Skeletal muscle tissue (tissue), 4 donors: Measurements from ENCODE around the gene ATP9B. TPM values are rescaled to one million over a fixed set of nuclear protein-coding genes. Genes with fewer than 3 reads are reported as not detected.
A peak's percentile ranks its signal among the peaks of the same experiment; 100 is the strongest.
"Not testable (repeated sequence)": the region's sequence is repeated elsewhere in the genome, so short reads cannot be mapped to it uniquely, and the experiment has no call there.

Experiments used
- H3K27ac ChIP-seq: one replicate; pipeline ENCODE4 v1.7.0; 2013; ENCODE audit warnings: mild to moderate bottlenecking, low read depth, low read length, inconsistent platforms
- H3K27me3 ChIP-seq, 3 donors: one replicate each; pipeline ENCODE4 v1.7.0; 2013; ENCODE audit warnings: low read length in 3 of 3; ENCODE audit not compliant: control insufficient read depth in 3 of 3, insufficient read depth in 3 of 3
- H3K36me3 ChIP-seq, 3 donors: one replicate each; pipeline ENCODE4 v1.7.0; 2013; ENCODE audit warnings: low read length in 3 of 3; ENCODE audit not compliant: control insufficient read depth in 3 of 3, insufficient read depth in 3 of 3
- H3K4me1 ChIP-seq, 3 donors: one replicate each; pipeline ENCODE4 v1.7.0; 2013; ENCODE audit warnings: low read length in 3 of 3, mild to moderate bottlenecking in 3 of 3; ENCODE audit not compliant: control insufficient read depth in 3 of 3, insufficient read depth in 3 of 3
- H3K4me3 ChIP-seq, 3 donors: one replicate each; pipeline ENCODE4 v1.7.0; 2013; ENCODE audit warnings: low read length in 3 of 3
- H3K9ac ChIP-seq, 3 donors: one replicate each; pipeline ENCODE4 v1.7.0; 2013; ENCODE audit warnings: low read length in 3 of 3, mild to moderate bottlenecking in 3 of 3, moderate library complexity in 2 of 3, low read depth in 1 of 3
- H3K9me3 ChIP-seq, 3 donors: one replicate each; pipeline ENCODE4 v1.7.0; 2013; ENCODE audit warnings: low read length in 3 of 3; ENCODE audit not compliant: control insufficient read depth in 3 of 3
- total RNA-seq: library from RNA; depleted of rRNA; stranded (reverse); fragments of >200 nt; gene quantifications from one replicate; pipeline ENCODE4 v1.2.3, GENCODE V29; 2014
- donor health status: Osteomylitis.

The ATP9B gene
- total RNA-seq, 1 donor from 2014 or later = 83.0 TPM

DNA sequence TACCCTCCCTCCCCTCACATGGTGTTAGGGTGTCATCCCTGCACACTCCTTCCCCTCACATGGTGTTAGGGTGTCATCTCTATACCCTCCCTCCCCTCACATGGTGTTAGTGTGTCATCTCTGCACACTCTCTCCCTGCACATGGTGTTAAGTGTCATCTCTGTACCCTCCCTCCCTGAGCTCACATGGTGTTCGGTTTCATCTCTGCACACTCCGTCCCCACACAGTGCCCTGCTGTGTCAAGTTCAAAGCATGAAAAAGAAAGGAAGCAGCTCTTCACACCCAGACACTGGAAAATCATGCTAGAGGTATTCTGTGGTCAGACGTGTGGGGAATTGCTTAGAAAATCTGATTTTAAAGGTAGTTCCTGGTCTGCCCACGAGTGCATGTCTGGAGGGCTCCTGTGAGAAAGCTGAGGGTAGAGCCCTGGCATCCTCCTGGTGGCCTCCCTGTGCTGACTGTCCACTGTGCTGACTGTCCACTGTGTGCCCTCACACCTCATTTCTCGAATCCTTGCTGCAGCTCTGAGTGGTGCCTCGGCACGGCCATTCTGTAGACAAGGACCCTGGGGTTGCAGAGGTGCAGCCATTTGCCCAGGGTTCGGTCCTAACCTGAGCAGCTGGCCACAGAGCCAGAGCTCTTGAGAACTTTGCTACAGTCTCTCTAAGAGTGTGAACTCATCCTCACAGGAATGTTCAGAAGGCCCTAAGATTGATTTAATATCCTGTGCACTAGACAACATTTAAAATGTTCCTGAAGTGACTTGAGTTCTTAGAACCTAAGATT lies 257.4 kb downstream of the ATP9B start:
- peaks cover under 1 to 19% (median 14%) of the 10 kb centered on the region in 3 donors for H3K36me3 ChIP-seq
- H3K4me1 ChIP-seq = peaks cover 6 to 9% (median 6%) of the 10 kb centered on the region in 3 donors
- peak overlapping the region in 1 of 3 donors; percentile 11 for H3K9ac ChIP-seq
- no peak overlapping the region for H3K4me3 ChIP-seq
- H3K27ac ChIP-seq = no peak overlapping the region
- H3K27me3 ChIP-seq = no peaks in the 10 kb centered on the region
- H3K9me3 ChIP-seq = no peaks in the 10 kb centered on the region

DNA sequence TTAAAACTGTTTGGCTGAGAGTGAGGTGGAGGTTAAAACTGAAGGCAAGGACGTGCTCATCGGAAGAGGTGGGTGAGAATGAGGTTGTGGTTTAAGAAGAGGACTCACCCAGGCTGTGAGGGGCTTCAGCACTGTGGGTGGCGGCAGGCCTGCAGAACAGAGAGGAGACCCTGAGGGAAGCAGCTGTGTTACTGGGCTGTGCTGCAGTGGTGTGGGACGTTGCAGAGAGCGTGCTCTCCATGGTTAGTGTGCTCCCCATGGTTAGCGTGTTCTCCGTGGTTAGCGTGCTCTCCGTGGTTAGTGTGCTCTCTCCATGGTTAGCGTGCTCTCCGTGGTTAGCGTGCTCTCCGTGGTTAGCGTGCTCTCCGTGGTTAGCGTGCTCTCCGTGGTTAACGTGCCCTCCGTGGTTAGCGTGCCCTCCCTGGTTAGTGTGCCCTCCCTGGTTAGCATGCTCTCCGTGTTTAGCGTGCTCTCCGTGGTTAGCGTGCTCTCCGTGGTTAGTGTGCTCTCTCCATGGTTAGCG lies 258.1 kb downstream of the ATP9B start:
- peaks cover 6 to 9% (median 6%) of the 10 kb centered on the region in 3 donors for H3K4me1 ChIP-seq

DNA sequence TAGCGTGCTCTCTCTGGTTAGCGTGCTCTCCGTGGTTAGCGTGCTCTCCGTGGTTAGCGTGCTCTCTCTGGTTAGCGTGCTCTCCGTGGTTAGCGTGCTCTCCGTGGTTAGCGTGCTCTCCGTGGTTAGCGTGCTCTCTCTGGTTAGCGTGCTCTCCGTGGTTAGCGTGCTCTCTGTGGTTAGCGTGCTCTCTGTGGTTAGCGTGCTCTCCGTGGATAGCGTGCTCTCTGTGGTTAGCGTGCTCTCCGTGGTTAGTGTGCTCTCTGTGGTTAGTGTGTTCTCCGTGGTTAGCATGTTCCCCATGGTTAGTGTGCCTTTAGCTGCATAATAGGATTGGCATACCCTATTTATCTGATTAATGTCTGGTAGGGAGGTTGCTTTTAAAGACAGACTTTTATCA lies 258.7 kb downstream of the ATP9B start:
- H3K9me3 ChIP-seq, H3K27me3 ChIP-seq, H3K27ac ChIP-seq, H3K9ac ChIP-seq, H3K4me1 ChIP-seq, H3K4me3 ChIP-seq: not testable (repeated sequence)
- H3K36me3 ChIP-seq = peaks cover 4 to 25% (median 10%) of the 10 kb centered on the region in 3 donors

More for the DNA sequence above, 258.1 kb downstream of the ATP9B start:
- H3K9me3 ChIP-seq = no peaks in the 10 kb centered on the region
- H3K27me3 ChIP-seq = no peaks in the 10 kb centered on the region
- no peak overlapping the region for H3K9ac ChIP-seq
- H3K36me3 ChIP-seq = peaks cover 4 to 19% (median 12%) of the 10 kb centered on the region in 3 donors
- H3K4me3 ChIP-seq = no peak overlapping the region
- H3K27ac ChIP-seq = no peak overlapping the region

DNA sequence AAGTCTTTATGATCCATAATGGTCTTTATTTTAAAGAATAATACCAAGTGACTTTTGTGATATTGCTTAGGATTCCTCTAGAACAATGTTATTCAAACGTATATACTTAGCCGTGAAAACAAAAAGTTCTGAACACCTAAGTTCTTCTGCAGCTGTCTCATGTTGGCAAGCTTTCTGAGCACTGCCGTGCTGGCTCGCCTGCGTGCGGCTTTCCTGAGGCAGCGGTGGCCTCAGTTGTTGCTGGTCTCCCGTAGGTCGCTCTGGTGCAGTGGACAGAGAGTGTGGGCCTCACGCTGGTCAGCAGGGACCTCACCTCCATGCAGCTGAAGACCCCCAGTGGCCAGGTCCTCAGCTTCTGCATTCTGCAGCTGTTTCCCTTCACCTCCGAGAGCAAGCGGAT lies 259.7 kb downstream of the ATP9B start:
- H3K27ac ChIP-seq = no peak overlapping the region
- H3K4me1 ChIP-seq = peaks cover 6 to 9% (median 6%) of the 10 kb centered on the region in 3 donors
- H3K27me3 ChIP-seq = no peaks in the 10 kb centered on the region
- no peak overlapping the region for H3K4me3 ChIP-seq
- peaks cover 4 to 29% (median 15%) of the 10 kb centered on the region in 3 donors for H3K36me3 ChIP-seq
- H3K9me3 ChIP-seq = no peaks in the 10 kb centered on the region
- H3K9ac ChIP-seq = no peak overlapping the region

DNA sequence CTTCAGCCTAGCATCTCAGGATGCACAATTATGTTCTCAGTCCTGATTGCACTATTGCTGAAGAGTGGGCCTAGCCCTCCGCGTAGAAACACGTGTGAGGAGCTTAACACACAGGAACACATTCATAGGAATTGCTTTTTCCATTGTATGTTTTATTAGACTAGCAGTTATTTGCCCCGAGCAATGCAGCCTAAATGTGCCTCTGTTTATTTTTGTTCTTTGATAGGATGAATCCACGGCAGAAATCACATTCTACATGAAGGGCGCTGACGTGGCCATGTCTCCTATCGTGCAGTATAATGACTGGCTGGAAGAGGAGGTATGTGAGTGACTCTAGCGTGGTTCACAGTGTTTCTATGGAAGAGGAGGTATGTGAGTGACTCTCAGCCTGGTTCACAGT lies 260.6 kb downstream of the ATP9B start:
- Histone ChIP-seq H3K27ac (no peak overlapping the region), H3K9ac (no peak overlapping the region), H3K4me3 (no peak overlapping the region), H3K27me3 (no peaks in the 10 kb centered on the region), H3K4me1 (peaks cover 6 to 9% (median 6%) of the 10 kb centered on the region in 3 donors), H3K9me3 (no peaks in the 10 kb centered on the region), H3K36me3 (peaks cover 4 to 30% (median 15%) of the 10 kb centered on the region in 3 donors)

DNA sequence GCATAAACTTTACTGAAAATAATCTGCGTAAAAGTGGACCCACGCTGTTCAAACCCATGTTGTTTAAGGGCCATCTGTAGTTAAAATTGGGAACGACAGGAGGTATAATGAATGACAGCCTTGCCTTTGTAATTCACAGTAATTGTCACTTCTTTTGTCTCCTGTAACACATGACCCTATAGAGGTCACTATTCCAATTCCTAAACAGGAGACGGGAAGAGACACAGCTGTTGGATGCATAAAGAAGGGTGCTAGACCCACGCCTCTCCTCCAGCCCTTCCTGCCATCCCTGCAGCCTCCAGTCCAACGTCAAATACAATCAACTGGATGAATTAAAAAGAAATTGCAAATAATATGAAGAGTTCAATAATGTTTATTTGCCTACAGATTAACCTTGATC lies 263.5 kb downstream of the ATP9B start:
- Histone ChIP-seq H3K36me3 (peaks cover 12 to 47% (median 28%) of the 10 kb centered on the region in 3 donors), H3K4me3 (no peak overlapping the region), H3K9me3 (no peaks in the 10 kb centered on the region), H3K27me3 (no peaks in the 10 kb centered on the region), H3K27ac (no peak overlapping the region), H3K9ac (no peak overlapping the region), H3K4me1 (no peaks in the 10 kb centered on the region)

DNA sequence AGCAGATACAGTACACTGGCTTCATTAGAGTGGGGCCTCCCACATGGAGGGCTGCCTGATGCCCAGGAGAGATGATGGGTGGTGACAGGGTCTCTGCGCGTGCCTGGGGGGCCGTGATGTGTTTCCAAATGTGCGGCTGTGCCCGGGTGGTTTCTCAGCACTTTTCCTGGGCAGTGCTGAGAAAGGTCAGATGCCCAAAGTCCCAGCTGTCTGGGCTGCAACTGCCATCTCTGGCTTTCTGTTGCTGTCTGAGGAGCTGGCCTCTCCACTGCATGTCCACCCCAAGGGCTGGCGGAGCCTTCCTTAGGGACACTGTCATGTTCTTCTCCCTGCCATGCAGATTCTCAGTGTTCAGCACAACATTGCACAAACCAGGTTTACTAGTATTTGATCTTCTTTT lies 263.9 kb downstream of the ATP9B start:
- no peaks in the 10 kb centered on the region for H3K27me3 ChIP-seq
- no peaks in the 10 kb centered on the region for H3K9me3 ChIP-seq
- H3K27ac ChIP-seq = no peak overlapping the region
- peaks cover 16 to 51% (median 32%) of the 10 kb centered on the region in 3 donors for H3K36me3 ChIP-seq
- no peak overlapping the region for H3K4me3 ChIP-seq
- no peak overlapping the region for H3K9ac ChIP-seq
- H3K4me1 ChIP-seq = no peaks in the 10 kb centered on the region

DNA sequence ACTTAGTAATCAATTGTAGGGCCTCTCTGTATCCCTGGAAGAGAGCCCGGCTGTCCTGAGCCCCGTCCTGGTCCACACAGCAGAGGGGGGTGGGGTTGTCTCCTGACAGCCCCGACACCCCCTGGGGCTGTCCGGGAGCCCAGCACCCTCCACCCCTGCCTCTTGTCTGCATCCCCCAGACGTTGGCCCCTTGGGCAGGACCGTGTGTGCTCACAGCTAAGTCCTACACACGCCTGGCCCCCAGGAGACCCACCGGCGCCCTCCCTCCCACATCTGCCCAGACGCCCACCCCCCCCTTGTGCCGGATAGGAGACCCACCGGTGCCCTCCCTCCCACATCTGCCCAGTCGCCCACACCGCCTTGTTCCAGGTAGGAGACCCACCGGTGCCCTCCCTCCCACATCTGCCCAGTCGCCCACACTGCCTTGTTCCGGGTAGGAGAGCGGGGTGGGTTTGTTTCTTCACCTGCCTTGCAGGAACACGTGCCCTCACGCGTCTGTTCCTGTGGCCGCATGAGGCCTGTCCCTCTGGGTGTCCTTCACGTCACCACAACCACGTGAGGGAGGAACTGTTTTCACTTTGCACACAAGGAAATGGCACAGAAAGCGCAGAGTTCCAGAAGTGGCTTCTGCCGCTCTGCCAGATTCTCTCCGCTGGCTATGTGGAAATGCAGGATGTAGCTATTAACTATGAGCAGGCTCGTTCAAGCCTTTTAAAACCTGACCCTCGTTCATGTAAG lies 265.5 kb downstream of the ATP9B start:
- Histone ChIP-seq H3K36me3 (peaks cover 20 to 64% (median 40%) of the 10 kb centered on the region in 3 donors), H3K27ac (no peak overlapping the region), H3K9ac (no peak overlapping the region), H3K4me1 (no peaks in the 10 kb centered on the region), H3K9me3 (no peaks in the 10 kb centered on the region), H3K27me3 (no peaks in the 10 kb centered on the region), H3K4me3 (no peak overlapping the region)

DNA sequence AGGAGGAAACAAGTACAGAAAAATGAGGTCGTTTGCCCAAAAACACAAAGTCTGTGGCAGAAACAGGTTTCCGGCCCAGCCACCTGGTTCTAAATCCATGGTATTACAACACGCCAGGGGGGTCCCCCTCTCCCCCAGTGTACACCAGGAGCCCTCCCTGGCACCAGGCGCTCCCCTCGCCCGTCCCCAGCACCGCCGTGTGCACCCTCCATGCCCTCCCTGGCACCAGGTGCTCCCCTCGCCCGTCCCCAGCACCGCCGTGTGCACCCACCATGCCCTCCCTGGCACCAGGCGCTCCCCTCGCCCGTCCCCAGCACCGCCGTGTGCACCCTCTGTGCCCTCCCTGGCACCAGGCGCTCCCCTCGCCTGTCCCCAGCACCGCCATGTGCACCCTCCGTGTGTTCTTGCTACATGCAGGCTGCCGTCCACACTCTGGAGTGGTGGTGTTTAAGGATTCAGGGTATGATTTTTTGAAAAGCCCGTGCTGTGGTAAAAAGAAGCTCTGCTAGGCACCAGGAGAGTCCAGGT lies 266.7 kb downstream of the ATP9B start:
- H3K27ac ChIP-seq = no peak overlapping the region
- H3K4me3 ChIP-seq = no peak overlapping the region
- no peaks in the 10 kb centered on the region for H3K27me3 ChIP-seq
- H3K9ac ChIP-seq = no peak overlapping the region
- no peaks in the 10 kb centered on the region for H3K9me3 ChIP-seq
- peaks cover 21 to 61% (median 38%) of the 10 kb centered on the region in 3 donors for H3K36me3 ChIP-seq
- no peaks in the 10 kb centered on the region for H3K4me1 ChIP-seq
